ENCODE results near the gene TBC1D8.
A peak's percentile ranks its signal among the peaks of the same experiment; 100 is the strongest.

TBC1D8 gene

DNA sequence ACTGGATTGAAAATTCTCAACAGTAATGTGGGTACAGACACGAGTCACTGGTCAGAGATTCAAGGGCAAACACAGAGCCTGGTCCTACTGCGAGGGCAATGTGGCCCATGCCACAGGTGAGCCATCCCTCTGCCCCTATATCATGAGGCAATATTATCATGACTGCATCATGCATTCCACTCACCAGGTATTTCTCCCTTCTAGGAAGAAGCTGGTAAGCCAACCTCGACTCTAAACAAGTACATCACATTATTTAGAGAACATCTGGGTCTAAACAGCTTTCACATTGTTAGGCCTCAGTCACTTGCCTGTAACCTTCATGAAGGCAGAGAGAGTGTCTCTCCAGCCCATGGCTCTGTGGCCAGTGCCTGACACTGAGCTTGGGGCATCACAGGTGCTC is 163.6 kb downstream of the TBC1D8 start:
- ATAC-seq: no peak

DNA sequence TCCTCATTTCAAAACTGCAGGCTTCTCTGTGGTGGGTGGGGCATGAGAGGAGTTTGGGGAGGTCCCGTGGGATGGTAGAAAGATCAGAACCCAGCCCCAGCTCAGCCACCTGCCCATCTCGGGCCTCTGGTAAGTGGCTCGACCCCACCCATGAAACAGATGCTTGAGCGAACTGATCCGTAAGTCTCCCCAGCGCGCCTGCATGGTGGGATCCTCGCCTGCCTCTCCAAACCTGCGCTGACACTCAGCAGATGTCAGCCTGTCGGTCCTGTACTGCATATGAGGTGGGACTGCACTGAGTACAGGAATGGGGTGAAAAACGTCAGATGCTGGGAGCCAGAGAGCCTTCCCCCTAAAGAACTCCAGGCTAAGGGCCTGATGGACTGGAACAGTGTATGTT is 165.0 kb downstream of the TBC1D8 start:
- ATAC-seq: no peak
- no peak for TF ChIP-seq ZFP30 (CRISPR knock-in tag; IDR thresholded peaks at IDR 0.05)
- TF ChIP-seq GLIS3 (CRISPR knock-in tag; IDR thresholded peaks at IDR 0.05): no peak
- no peak for TF ChIP-seq ZNF565 (CRISPR knock-in tag; conservative IDR thresholded peaks at IDR 0.05; ENCODE audit: low read depth)
- TF ChIP-seq, protein P1, sequence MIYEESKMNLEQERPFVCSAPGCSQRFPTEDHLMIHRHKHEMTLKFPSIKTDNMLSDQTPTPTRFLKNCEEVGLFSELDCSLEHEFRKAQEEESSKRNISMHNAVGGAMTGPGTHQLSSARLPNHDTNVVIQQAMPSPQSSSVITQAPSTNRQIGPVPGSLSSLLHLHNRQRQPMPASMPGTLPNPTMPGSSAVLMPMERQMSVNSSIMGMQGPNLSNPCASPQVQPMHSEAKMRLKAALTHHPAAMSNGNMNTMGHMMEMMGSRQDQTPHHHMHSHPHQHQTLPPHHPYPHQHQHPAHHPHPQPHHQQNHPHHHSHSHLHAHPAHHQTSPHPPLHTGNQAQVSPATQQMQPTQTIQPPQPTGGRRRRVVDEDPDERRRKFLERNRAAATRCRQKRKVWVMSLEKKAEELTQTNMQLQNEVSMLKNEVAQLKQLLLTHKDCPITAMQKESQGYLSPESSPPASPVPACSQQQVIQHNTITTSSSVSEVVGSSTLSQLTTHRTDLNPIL (CRISPR knock-in tag; IDR thresholded peaks at IDR 0.05; ENCODE audit: low read depth): no peak
- TF ChIP-seq, protein P2, sequence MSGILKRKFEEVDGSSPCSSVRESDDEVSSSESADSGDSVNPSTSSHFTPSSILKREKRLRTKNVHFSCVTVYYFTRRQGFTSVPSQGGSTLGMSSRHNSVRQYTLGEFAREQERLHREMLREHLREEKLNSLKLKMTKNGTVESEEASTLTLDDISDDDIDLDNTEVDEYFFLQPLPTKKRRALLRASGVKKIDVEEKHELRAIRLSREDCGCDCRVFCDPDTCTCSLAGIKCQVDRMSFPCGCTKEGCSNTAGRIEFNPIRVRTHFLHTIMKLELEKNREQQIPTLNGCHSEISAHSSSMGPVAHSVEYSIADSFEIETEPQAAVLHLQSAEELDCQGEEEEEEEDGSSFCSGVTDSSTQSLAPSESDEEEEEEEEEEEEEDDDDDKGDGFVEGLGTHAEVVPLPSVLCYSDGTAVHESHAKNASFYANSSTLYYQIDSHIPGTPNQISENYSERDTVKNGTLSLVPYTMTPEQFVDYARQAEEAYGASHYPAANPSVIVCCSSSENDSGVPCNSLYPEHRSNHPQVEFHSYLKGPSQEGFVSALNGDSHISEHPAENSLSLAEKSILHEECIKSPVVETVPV (CRISPR knock-in tag; IDR thresholded peaks at IDR 0.05): no peak
- TF ChIP-seq RARB (CRISPR knock-in tag; IDR thresholded peaks at IDR 0.05): no peak
- TF ChIP-seq PPARA (CRISPR knock-in tag; IDR thresholded peaks at IDR 0.05; ENCODE audit: borderline replicate concordance): no peak
- TF ChIP-seq, protein P3, sequence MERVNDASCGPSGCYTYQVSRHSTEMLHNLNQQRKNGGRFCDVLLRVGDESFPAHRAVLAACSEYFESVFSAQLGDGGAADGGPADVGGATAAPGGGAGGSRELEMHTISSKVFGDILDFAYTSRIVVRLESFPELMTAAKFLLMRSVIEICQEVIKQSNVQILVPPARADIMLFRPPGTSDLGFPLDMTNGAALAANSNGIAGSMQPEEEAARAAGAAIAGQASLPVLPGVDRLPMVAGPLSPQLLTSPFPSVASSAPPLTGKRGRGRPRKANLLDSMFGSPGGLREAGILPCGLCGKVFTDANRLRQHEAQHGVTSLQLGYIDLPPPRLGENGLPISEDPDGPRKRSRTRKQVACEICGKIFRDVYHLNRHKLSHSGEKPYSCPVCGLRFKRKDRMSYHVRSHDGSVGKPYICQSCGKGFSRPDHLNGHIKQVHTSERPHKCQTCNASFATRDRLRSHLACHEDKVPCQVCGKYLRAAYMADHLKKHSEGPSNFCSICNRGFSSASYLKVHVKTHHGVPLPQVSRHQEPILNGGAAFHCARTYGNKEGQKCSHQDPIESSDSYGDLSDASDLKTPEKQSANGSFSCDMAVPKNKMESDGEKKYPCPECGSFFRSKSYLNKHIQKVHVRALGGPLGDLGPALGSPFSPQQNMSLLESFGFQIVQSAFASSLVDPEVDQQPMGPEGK (CRISPR knock-in tag; IDR thresholded peaks at IDR 0.05; ENCODE audit: borderline replicate concordance): no peak
- TF ChIP-seq SNAI2 (CRISPR knock-in tag; IDR thresholded peaks at IDR 0.05): no peak
- TF ChIP-seq ESRRG (CRISPR knock-in tag; IDR thresholded peaks at IDR 0.05): no peak
- TF ChIP-seq CSDC2 (CRISPR knock-in tag; IDR thresholded peaks at IDR 0.05): no peak
- no peak for TF ChIP-seq ZNF8 (CRISPR knock-in tag; IDR thresholded peaks at IDR 0.05)

More for the DNA sequence above, 163.6 kb downstream of the TBC1D8 start:
- TF ChIP-seq, protein P3 (CRISPR knock-in tag; IDR thresholded peaks at IDR 0.05; ENCODE audit: borderline replicate concordance): no peak
- TF ChIP-seq ARNTL (CRISPR knock-in tag; IDR thresholded peaks at IDR 0.05; ENCODE audit: borderline replicate concordance, low read depth): no peak
- no peak for TF ChIP-seq TCF4 (CRISPR knock-in tag; IDR thresholded peaks at IDR 0.05; ENCODE audit: borderline replicate concordance)
- no peak for TF ChIP-seq ISL1 (CRISPR knock-in tag; IDR thresholded peaks at IDR 0.05)
- no peak for TF ChIP-seq OSR1 (CRISPR knock-in tag; IDR thresholded peaks at IDR 0.05)
- TF ChIP-seq, protein P1 (CRISPR knock-in tag; IDR thresholded peaks at IDR 0.05; ENCODE audit: low read depth): no peak
- no peak for TF ChIP-seq ESRRG (CRISPR knock-in tag; IDR thresholded peaks at IDR 0.05)
- no peak for TF ChIP-seq GLIS3 (CRISPR knock-in tag; IDR thresholded peaks at IDR 0.05)
- no peak for TF ChIP-seq ZC3H10 (CRISPR knock-in tag; IDR thresholded peaks at IDR 0.05)
- no peak for TF ChIP-seq CSDC2 (CRISPR knock-in tag; IDR thresholded peaks at IDR 0.05)
- no peak for TF ChIP-seq ZNF8 (CRISPR knock-in tag; IDR thresholded peaks at IDR 0.05)
- no peak for TF ChIP-seq PPARA (CRISPR knock-in tag; IDR thresholded peaks at IDR 0.05; ENCODE audit: borderline replicate concordance)
- TF ChIP-seq, protein P4, sequence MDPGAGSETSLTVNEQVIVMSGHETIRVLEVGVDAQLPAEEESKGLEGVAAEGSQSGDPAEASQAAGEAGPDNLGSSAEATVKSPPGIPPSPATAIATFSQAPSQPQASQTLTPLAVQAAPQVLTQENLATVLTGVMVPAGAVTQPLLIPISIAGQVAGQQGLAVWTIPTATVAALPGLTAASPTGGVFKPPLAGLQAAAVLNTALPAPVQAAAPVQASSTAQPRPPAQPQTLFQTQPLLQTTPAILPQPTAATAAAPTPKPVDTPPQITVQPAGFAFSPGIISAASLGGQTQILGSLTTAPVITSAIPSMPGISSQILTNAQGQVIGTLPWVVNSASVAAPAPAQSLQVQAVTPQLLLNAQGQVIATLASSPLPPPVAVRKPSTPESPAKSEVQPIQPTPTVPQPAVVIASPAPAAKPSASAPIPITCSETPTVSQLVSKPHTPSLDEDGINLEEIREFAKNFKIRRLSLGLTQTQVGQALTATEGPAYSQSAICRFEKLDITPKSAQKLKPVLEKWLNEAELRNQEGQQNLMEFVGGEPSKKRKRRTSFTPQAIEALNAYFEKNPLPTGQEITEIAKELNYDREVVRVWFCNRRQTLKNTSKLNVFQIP (CRISPR knock-in tag; IDR thresholded peaks at IDR 0.05; ENCODE audit: borderline replicate concordance, low read depth): no peak
- TF ChIP-seq SNAI2 (CRISPR knock-in tag; IDR thresholded peaks at IDR 0.05): no peak
- no peak for TF ChIP-seq BACH2 (CRISPR knock-in tag; IDR thresholded peaks at IDR 0.05; ENCODE audit: borderline replicate concordance)

DNA sequence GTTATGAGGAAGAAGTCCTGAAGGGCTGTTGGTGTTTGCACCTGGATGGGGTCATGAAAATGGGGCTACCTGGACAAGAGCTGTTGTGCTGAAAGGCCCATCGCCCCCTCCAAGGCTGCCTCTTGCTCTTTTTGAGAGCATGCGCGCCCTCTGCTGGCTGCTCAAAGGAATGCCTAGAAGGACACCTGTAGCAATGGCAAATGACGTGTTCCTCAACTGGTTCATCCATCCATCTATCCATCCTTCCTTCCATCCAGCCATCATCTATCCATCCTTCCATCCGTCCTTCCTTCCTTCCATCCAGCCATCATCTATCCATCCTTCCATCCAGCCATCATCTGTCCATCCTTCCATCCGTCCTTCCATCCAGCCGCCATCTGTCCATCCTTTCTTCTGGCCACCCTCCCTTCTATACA is 166.3 kb downstream of the TBC1D8 start:
- ATAC-seq: peak; percentile 87
- TF ChIP-seq OSR1 (CRISPR knock-in tag; IDR thresholded peaks at IDR 0.05) (no peak), ZFP30 (CRISPR knock-in tag; IDR thresholded peaks at IDR 0.05) (no peak), RARB (CRISPR knock-in tag; IDR thresholded peaks at IDR 0.05) (no peak), BACH2 (CRISPR knock-in tag; IDR thresholded peaks at IDR 0.05; ENCODE audit: borderline replicate concordance) (no peak), ARNTL (CRISPR knock-in tag; IDR thresholded peaks at IDR 0.05; ENCODE audit: borderline replicate concordance, low read depth) (no peak)
- TF ChIP-seq, protein P2 (CRISPR knock-in tag; IDR thresholded peaks at IDR 0.05): no peak
- TF ChIP-seq, protein P1 (CRISPR knock-in tag; IDR thresholded peaks at IDR 0.05; ENCODE audit: low read depth): no peak
- TF ChIP-seq, protein P5, sequence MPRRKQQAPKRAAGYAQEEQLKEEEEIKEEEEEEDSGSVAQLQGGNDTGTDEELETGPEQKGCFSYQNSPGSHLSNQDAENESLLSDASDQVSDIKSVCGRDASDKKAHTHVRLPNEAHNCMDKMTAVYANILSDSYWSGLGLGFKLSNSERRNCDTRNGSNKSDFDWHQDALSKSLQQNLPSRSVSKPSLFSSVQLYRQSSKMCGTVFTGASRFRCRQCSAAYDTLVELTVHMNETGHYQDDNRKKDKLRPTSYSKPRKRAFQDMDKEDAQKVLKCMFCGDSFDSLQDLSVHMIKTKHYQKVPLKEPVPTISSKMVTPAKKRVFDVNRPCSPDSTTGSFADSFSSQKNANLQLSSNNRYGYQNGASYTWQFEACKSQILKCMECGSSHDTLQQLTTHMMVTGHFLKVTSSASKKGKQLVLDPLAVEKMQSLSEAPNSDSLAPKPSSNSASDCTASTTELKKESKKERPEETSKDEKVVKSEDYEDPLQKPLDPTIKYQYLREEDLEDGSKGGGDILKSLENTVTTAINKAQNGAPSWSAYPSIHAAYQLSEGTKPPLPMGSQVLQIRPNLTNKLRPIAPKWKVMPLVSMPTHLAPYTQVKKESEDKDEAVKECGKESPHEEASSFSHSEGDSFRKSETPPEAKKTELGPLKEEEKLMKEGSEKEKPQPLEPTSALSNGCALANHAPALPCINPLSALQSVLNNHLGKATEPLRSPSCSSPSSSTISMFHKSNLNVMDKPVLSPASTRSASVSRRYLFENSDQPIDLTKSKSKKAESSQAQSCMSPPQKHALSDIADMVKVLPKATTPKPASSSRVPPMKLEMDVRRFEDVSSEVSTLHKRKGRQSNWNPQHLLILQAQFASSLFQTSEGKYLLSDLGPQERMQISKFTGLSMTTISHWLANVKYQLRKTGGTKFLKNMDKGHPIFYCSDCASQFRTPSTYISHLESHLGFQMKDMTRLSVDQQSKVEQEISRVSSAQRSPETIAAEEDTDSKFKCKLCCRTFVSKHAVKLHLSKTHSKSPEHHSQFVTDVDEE (CRISPR knock-in tag; IDR thresholded peaks at IDR 0.05): no peak

All from SK-N-SH treated with all-trans-retinoic acid at 6 μM for 48 hours (cell line).